Prostate gland (tissue), 2 donors: Measurements from ENCODE around the gene CANT1. TPM values are rescaled to one million over a fixed set of nuclear protein-coding genes. Genes with fewer than 3 reads are reported as not detected.
"Not testable (repeated sequence)": the region's sequence is repeated elsewhere in the genome, so short reads cannot be mapped to it uniquely, and the experiment has no call there.

Experiments used
- DNase-seq: peaks from one replicate; pipeline ENCODE4 v3.0.0-alpha.2; 2019; ENCODE audit warnings: low spot score
- H3K27ac ChIP-seq, 2 donors: fragments of 200-600 bp; sonication (generic); 2 replicates each; pipeline ENCODE4 v1.5.1; 2017 to 2019
- H3K27me3 ChIP-seq: fragments of 200-600 bp; sonication (generic); replicated peaks from 2 replicates; pipeline ENCODE4 v1.5.1; 2019; ENCODE audit not compliant: insufficient read depth
- H3K36me3 ChIP-seq, 2 donors: fragments of 200-600 bp; sonication (generic); 1 replicate in 1 of 2; 2 replicates in 1 of 2; pipeline versions ENCODE4 v1.5.1 to v1.8.1; 2017 to 2019
- H3K4me1 ChIP-seq: fragments of 200-600 bp; sonication (generic); replicated peaks from 2 replicates; pipeline ENCODE4 v1.5.1; 2019
- H3K4me3 ChIP-seq, 2 donors: fragments of 200-600 bp; sonication (generic); 2 replicates each; pipeline ENCODE4 v1.5.1; 2017 to 2019
- H3K9me3 ChIP-seq: fragments of 200-600 bp; sonication (generic); 2 replicates; pipeline ENCODE4 v1.5.1; 2017
- CTCF ChIP-seq, 4 experiments: fragments of 200-600 bp in 2 of 4; fragments of 450-650 bp in 2 of 4; sonication (generic) in 2 of 4; IDR thresholded peaks; 1 replicate in 3 of 4; 2 replicates in 1 of 4; pipeline ENCODE4 v1.5.1; 2016 to 2019; ENCODE audit warnings: antibody characterized with exemption in 4 of 4, mild to moderate bottlenecking in 2 of 4, moderate library complexity in 2 of 4
- POLR2A ChIP-seq: fragments of 450-650 bp; IDR thresholded peaks from one replicate; pipeline ENCODE4 v1.6.1; 2016; ENCODE audit warnings: antibody characterized with exemption, mild to moderate bottlenecking
- POLR2AphosphoS5 ChIP-seq: sonication (generic); formaldehyde crosslinking; IDR thresholded peaks from one replicate; pipeline ENCODE4 v1.6.1; 2017; ENCODE audit warnings: antibody characterized with exemption
- WGBS: methylation state at CpG from one replicate; pipeline ENCODE4 v1.1.5; 2018; 5-methylcytosine and 5-hydroxymethylcytosine counted together
- intact Hi-C: fragments of 100-400 bp; cut with DNase I; formaldehyde crosslinking; loops from one replicate; pipeline ENCODE4 v1.14.2; 2022
- total RNA-seq, 2 donors: library from RNA; depleted of rRNA; stranded (reverse); fragments of >200 nt; gene quantifications; one replicate each; pipeline ENCODE4 v1.1.0, GENCODE V29; 2016

Gene CANT1
- total RNA-seq, 2 donors from 2014 or later, result 89.7 to 201 TPM

GRCh38 chr17:79031996-79032875, 22.7 kb upstream of the CANT1 start:
- Histone ChIP-seq H3K4me3 (no peak overlapping the region), H3K27ac (no peak overlapping the region), H3K27me3 (no peaks in the 10 kb centered on the region), H3K36me3 (no peaks in the 10 kb centered on the region), H3K4me1 (peaks cover 18% of the 10 kb centered on the region), H3K9me3 (no peaks in the 10 kb centered on the region)
- intact Hi-C loops, result no loop called here
- DNase-seq, result no peak
- no peak for TF ChIP-seq POLR2A
- TF ChIP-seq POLR2AphosphoS5, result no peak
- WGBS, result 87% methylated on average over 26 of the region's 26 CpGs

- WGBS, result 95% methylated on average over 12 of the region's 12 CpGs
- H3K27ac ChIP-seq, H3K27me3 ChIP-seq, H3K9me3 ChIP-seq, DNase-seq, H3K36me3 ChIP-seq, intact Hi-C loops, H3K4me3 ChIP-seq: not testable (repeated sequence)
- H3K4me1 ChIP-seq, result peaks cover 27% of the 10 kb centered on the region
Observed at GRCh38 chr17:79030636-79031035, 21.1 kb upstream of the CANT1 start.

GRCh38 chr17:79029327-79030009, 19.9 kb upstream of the CANT1 start:
- peaks cover 34% of the 10 kb centered on the region for H3K4me1 ChIP-seq
- 92% methylated on average over 16 of the region's 16 CpGs for WGBS
- intact Hi-C loops, result no loop called here
- H3K9me3 ChIP-seq, result no peaks in the 10 kb centered on the region
- no peak overlapping the region for H3K4me3 ChIP-seq
- H3K27me3 ChIP-seq, result no peaks in the 10 kb centered on the region
- DNase-seq, result no peak
- TF ChIP-seq POLR2A, result no peak
- no peak for TF ChIP-seq POLR2AphosphoS5
- no peak for TF ChIP-seq CTCF (IDR thresholded peaks at IDR 0.05)
- no peaks in the 10 kb centered on the region for H3K36me3 ChIP-seq
- H3K27ac ChIP-seq, result no peak overlapping the region

GRCh38 chr17:79028496-79029326, 19.1 kb upstream of the CANT1 start:
- Histone ChIP-seq H3K4me3 (no peak overlapping the region), H3K9me3 (no peaks in the 10 kb centered on the region), H3K4me1 (peaks cover 27% of the 10 kb centered on the region), H3K27ac (peak overlapping the region; percentile 25 to 83), H3K27me3 (no peaks in the 10 kb centered on the region), H3K36me3 (no peaks in the 10 kb centered on the region)
- no peak for DNase-seq
- 83% methylated on average over 17 of the region's 17 CpGs for WGBS
- intact Hi-C loops, result no loop called here
- peak in 1 of 4 experiments; percentile 15 for TF ChIP-seq CTCF (IDR thresholded peaks at IDR 0.05)
- no peak for TF ChIP-seq POLR2AphosphoS5

GRCh38 chr17:79027925-79028491, 18.4 kb upstream of the CANT1 start:
- 37% methylated on average over 16 of the region's 16 CpGs for WGBS
- peak overlapping the region; percentile 51 to 83 for H3K27ac ChIP-seq
- no peaks in the 10 kb centered on the region for H3K27me3 ChIP-seq
- H3K9me3 ChIP-seq, result no peaks in the 10 kb centered on the region
- H3K36me3 ChIP-seq, result no peaks in the 10 kb centered on the region
- TF ChIP-seq CTCF (IDR thresholded peaks at IDR 0.05) (no peak), POLR2AphosphoS5 (no peak), POLR2A (no peak)
- intact Hi-C loops, result no loop called here
- no peak overlapping the region for H3K4me3 ChIP-seq
- no peak for DNase-seq
- peaks cover 22% of the 10 kb centered on the region for H3K4me1 ChIP-seq
